ENCODE results near the gene TNFRSF8. TPM values are rescaled to one million over a fixed set of nuclear protein-coding genes. Genes with fewer than 3 reads are reported as not detected.

TNFRSF8 gene
- total RNA-seq, 4 donors from 2014 or later, result 0.26 to 2.4 (median 0.85) TPM

GRCh38 chr1:12016182-12016581 lies 46.9 kb upstream of the TNFRSF8 start:
- TF ChIP-seq CTCF (IDR thresholded peaks at IDR 0.05), result no peak
- no peak for TF ChIP-seq POLR2A (IDR thresholded peaks at IDR 0.05)
- Histone ChIP-seq H3K9me3 (no peaks in the 10 kb centered on the region), H3K27ac (no peak overlapping the region), H3K36me3 (no peaks in the 10 kb centered on the region), H3K4me3 (no peak overlapping the region), H3K4me1 (no peaks in the 10 kb centered on the region), H3K27me3 (no peaks in the 10 kb centered on the region)
- DNase-seq, result no peak
- intact Hi-C loops (cut with DNase I; ENCODE audit: low total_unique reads), result no loop called here

GRCh38 chr1:12019858-12020509 lies 43.1 kb upstream of the TNFRSF8 start:
- Histone ChIP-seq H3K36me3 (no peaks in the 10 kb centered on the region), H3K27me3 (no peaks in the 10 kb centered on the region), H3K4me1 (no peaks in the 10 kb centered on the region), H3K9me3 (no peaks in the 10 kb centered on the region), H3K4me3 (peak overlapping the region; percentile 94 to 95), H3K27ac (peak overlapping the region; percentile 74 to 85)
- TF ChIP-seq POLR2A (IDR thresholded peaks at IDR 0.05) (no peak), CTCF (IDR thresholded peaks at IDR 0.05) (no peak)
- intact Hi-C loops (cut with DNase I; ENCODE audit: low total_unique reads), result no loop called here
- no peak for DNase-seq

- DNase-seq, result no peak
- H3K27me3 ChIP-seq, result no peaks in the 10 kb centered on the region
- intact Hi-C loops (cut with DNase I; ENCODE audit: low total_unique reads), result no loop called here
- no peaks in the 10 kb centered on the region for H3K36me3 ChIP-seq
- no peaks in the 10 kb centered on the region for H3K4me1 ChIP-seq
- TF ChIP-seq CTCF (IDR thresholded peaks at IDR 0.05), result no peak
- TF ChIP-seq POLR2A (IDR thresholded peaks at IDR 0.05), result no peak
- H3K4me3 ChIP-seq, result no peak overlapping the region
- H3K9me3 ChIP-seq, result no peaks in the 10 kb centered on the region
- H3K27ac ChIP-seq, result no peak overlapping the region
These were observed 41.5 kb upstream of the TNFRSF8 start for GRCh38 chr1:12021616-12022015.

GRCh38 chr1:12022036-12022435 lies 41.1 kb upstream of the TNFRSF8 start:
- H3K4me3 ChIP-seq, result no peak overlapping the region
- TF ChIP-seq CTCF (IDR thresholded peaks at IDR 0.05) (no peak), POLR2A (IDR thresholded peaks at IDR 0.05) (no peak)
- H3K9me3 ChIP-seq, result no peaks in the 10 kb centered on the region
- no peaks in the 10 kb centered on the region for H3K4me1 ChIP-seq
- intact Hi-C loops (cut with DNase I; ENCODE audit: low total_unique reads), result no loop called here
- no peak overlapping the region for H3K27ac ChIP-seq
- H3K36me3 ChIP-seq, result no peaks in the 10 kb centered on the region
- no peak for DNase-seq
- no peaks in the 10 kb centered on the region for H3K27me3 ChIP-seq

- intact Hi-C loops (cut with DNase I; ENCODE audit: low total_unique reads), result no loop called here
- H3K36me3 ChIP-seq, result no peaks in the 10 kb centered on the region
- no peak overlapping the region for H3K4me3 ChIP-seq
These were observed 36.5 kb upstream of the TNFRSF8 start for GRCh38 chr1:12026586-12026985.

More at GRCh38 chr1:12026586-12026985, 36.5 kb upstream of the TNFRSF8 start:
- TF ChIP-seq CTCF (IDR thresholded peaks at IDR 0.05) (no peak), POLR2A (IDR thresholded peaks at IDR 0.05) (no peak)
- H3K4me1 ChIP-seq, result no peaks in the 10 kb centered on the region
- no peak for DNase-seq
- no peaks in the 10 kb centered on the region for H3K27me3 ChIP-seq
- H3K9me3 ChIP-seq, result no peaks in the 10 kb centered on the region
- no peak overlapping the region for H3K27ac ChIP-seq
